SK-N-DZ (cell line): ENCODE data around the gene FAM171A1.
"Not testable (repeated sequence)": the region's sequence is repeated elsewhere in the genome, so short reads cannot be mapped to it uniquely, and the experiment has no call there.

Source experiments
- DNase-seq: peaks from one replicate; pipeline ENCODE4 v3.0.0-alpha.2; 2015; ENCODE audit warnings: low spot score

The FAM171A1 gene

GRCh38 chr10:15290671-15291070, 80.4 kb downstream of the FAM171A1 start:
- no peak for DNase-seq

- DNase-seq = no peak
Observed at GRCh38 chr10:15290150-15290549, 80.9 kb downstream of the FAM171A1 start.

- DNase-seq = no peak
Observed at GRCh38 chr10:15280974-15281373, 90.1 kb downstream of the FAM171A1 start.

GRCh38 chr10:15280462-15280861, 90.6 kb downstream of the FAM171A1 start:
- no peak for DNase-seq

GRCh38 chr10:15279236-15279635, 91.9 kb downstream of the FAM171A1 start:
- DNase-seq = no peak

GRCh38 chr10:15278786-15279185, 92.3 kb downstream of the FAM171A1 start:
- no peak for DNase-seq

GRCh38 chr10:15276039-15276438, 95.0 kb downstream of the FAM171A1 start:
- DNase-seq = not testable (repeated sequence)

- DNase-seq = not testable (repeated sequence)
Observed at GRCh38 chr10:15269838-15270237, 101.3 kb downstream of the FAM171A1 start.

GRCh38 chr10:15267496-15267895, 103.6 kb downstream of the FAM171A1 start:
- DNase-seq = no peak

GRCh38 chr10:15266117-15266516, 105.0 kb downstream of the FAM171A1 start:
- no peak for DNase-seq

- DNase-seq = no peak
Observed at GRCh38 chr10:15265558-15265957, 105.5 kb downstream of the FAM171A1 start.

- DNase-seq = no peak
Observed at GRCh38 chr10:15265056-15265455, 106.0 kb downstream of the FAM171A1 start.

- no peak for DNase-seq
Observed at GRCh38 chr10:15263657-15264323, 107.3 kb downstream of the FAM171A1 start.

GRCh38 chr10:15262036-15262713, 108.9 kb downstream of the FAM171A1 start:
- DNase-seq = no peak

- no peak for DNase-seq
Observed at GRCh38 chr10:15259136-15259535, 112.0 kb downstream of the FAM171A1 start.

GRCh38 chr10:15258255-15258654, 112.8 kb downstream of the FAM171A1 start:
- DNase-seq = no peak

- DNase-seq = no peak
Observed at GRCh38 chr10:15255961-15256360, 115.1 kb downstream of the FAM171A1 start.

GRCh38 chr10:15254808-15255648, 116.1 kb downstream of the FAM171A1 start:
- no peak for DNase-seq

- DNase-seq = no peak
Observed at GRCh38 chr10:15253951-15254807, 116.9 kb downstream of the FAM171A1 start.

- DNase-seq = no peak
Observed at GRCh38 chr10:15252396-15252795, 118.7 kb downstream of the FAM171A1 start.

- DNase-seq = no peak
Observed at GRCh38 chr10:15251791-15252380, 119.2 kb downstream of the FAM171A1 start.
